MG63 (cell line): ENCODE measurements around the gene ANAPC4. TPM values are rescaled to one million over a fixed set of nuclear protein-coding genes. Genes with fewer than 3 reads are reported as not detected.
"Not testable (repeated sequence)": the region's sequence is repeated elsewhere in the genome, so short reads cannot be mapped to it uniquely, and the experiment has no call there.

Experiments used
- DNase-seq: peaks from one replicate; pipeline ENCODE4 v3.0.0-alpha.2; 2020
- H3K27me3 ChIP-seq: fragments of 250-450 bp; sonication (Bioruptor Pico); 2 replicates; pipeline ENCODE4 v1.5.1; 2020; ENCODE audit warnings: mild to moderate bottlenecking, moderate library complexity
- H3K36me3 ChIP-seq: fragments of 250-450 bp; sonication (Bioruptor Pico); 2 replicates; pipeline ENCODE4 v1.5.1; 2020; ENCODE audit warnings: mild to moderate bottlenecking, moderate library complexity
- H3K4me3 ChIP-seq: fragments of 250-450 bp; sonication (Bioruptor Pico); 2 replicates; pipeline ENCODE4 v1.5.1; 2020; ENCODE audit warnings: mild to moderate bottlenecking, moderate library complexity
- H3K9me3 ChIP-seq: fragments of 250-450 bp; sonication (Bioruptor Pico); 2 replicates; pipeline ENCODE4 v1.5.1; 2020; ENCODE audit warnings: mild to moderate bottlenecking, moderate library complexity
- total RNA-seq: library from RNA; depleted of rRNA; stranded (reverse); fragments of >200 nt; shearing (Covaris generic); gene quantifications from 2 replicates; pipeline ENCODE4 v1.2.3, GENCODE V29; 2014; ENCODE audit warnings: low replicate concordance

Gene ANAPC4
- total RNA-seq, 1 experiment from 2014 or later = 13.4 TPM

GRCh38 chr4:25368315-25368714 lies 8.7 kb upstream of the ANAPC4 start:
- H3K4me3 ChIP-seq = no peak overlapping the region
- no peaks in the 10 kb centered on the region for H3K27me3 ChIP-seq
- no peak for DNase-seq
- peaks cover 2% of the 10 kb centered on the region; the same call in 1 of the 2 replicates for H3K36me3 ChIP-seq
- H3K9me3 ChIP-seq = no peaks in the 10 kb centered on the region

GRCh38 chr4:25370242-25370641 lies 6.8 kb upstream of the ANAPC4 start:
- H3K9me3 ChIP-seq = no peaks in the 10 kb centered on the region
- H3K27me3 ChIP-seq = no peaks in the 10 kb centered on the region
- H3K36me3 ChIP-seq = no peaks in the 10 kb centered on the region
- H3K4me3 ChIP-seq = no peak overlapping the region
- no peak for DNase-seq

DNA sequence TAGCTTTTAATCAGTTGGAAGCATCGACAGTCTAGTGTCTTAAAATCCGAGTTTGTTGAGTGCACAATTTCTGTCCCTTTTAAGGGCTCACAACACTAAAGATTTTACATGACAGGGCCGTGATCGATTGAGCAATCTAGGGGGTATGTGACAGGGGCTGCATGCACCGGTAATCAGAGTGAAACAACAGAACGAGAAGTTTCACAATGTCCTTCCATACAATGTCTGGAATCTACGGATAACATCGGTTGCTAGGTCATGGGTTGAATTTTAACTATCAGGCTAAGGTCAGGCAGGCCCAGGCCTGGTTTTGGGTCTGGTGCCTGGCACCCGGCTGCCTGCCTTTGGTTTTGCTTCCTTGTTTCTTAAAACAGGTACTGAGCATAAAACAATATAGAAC lies 4.5 kb upstream of the ANAPC4 start:
- H3K9me3 ChIP-seq, H3K36me3 ChIP-seq, DNase-seq, H3K27me3 ChIP-seq, H3K4me3 ChIP-seq: not testable (repeated sequence)

- no peak for DNase-seq
- peaks cover 8% of the 10 kb centered on the region; the same call in 1 of the 2 replicates for H3K36me3 ChIP-seq
- H3K9me3 ChIP-seq = no peaks in the 10 kb centered on the region
Measured at GRCh38 chr4:25377572-25378436, 741 bp downstream of the ANAPC4 start.

DNA sequence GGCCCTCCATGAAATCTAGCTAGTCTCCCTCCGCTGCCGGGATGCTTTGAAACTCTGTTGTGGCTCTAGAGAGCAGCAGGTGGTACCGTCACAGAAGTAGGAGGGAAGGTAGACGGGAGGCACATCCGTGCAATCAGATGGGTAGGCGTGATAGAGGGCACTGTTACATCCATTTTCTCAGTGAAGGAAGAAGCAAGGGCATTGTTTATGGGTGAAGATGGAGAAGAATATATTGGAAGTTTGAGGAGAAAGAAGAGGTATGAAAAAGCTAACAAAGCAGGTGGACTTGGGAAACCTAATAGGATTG lies 1.3 kb downstream of the ANAPC4 start:
- Histone ChIP-seq H3K4me3 (no peak overlapping the region; the same call in 1 of the 2 replicates), H3K9me3 (no peaks in the 10 kb centered on the region), H3K27me3 (no peaks in the 10 kb centered on the region), H3K36me3 (peaks cover 8% of the 10 kb centered on the region)
- no peak for DNase-seq

More at GRCh38 chr4:25377572-25378436, 741 bp downstream of the ANAPC4 start:
- H3K27me3 ChIP-seq = no peaks in the 10 kb centered on the region
- peak overlapping the region; percentile 79 for H3K4me3 ChIP-seq

DNA sequence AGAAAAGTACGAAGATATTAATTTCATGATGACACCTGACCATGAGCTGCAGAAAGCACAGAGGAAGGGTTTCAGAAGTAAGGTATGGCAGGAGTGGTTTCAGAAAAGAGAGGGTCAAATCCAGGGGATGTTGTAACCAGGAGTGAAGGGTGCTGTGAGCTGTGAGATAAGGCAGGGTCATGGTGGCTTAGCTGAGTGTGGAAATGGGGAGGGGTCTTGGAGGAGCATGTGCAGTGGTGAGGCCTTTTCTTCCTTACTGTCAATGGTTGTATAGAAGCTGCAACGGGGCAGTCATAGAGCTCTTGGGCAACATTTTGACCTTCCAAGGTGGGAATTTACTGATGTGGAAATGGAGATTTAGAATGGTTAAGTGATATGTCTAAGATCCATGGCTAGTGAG lies 2.5 kb downstream of the ANAPC4 start:
- no peaks in the 10 kb centered on the region for H3K27me3 ChIP-seq
- DNase-seq = no peak
- peaks cover 12% of the 10 kb centered on the region for H3K36me3 ChIP-seq
- H3K4me3 ChIP-seq = no peak overlapping the region
- no peaks in the 10 kb centered on the region for H3K9me3 ChIP-seq

GRCh38 chr4:25383647-25384046 lies 6.6 kb downstream of the ANAPC4 start:
- DNase-seq = no peak
- no peak overlapping the region for H3K4me3 ChIP-seq
- no peaks in the 10 kb centered on the region for H3K27me3 ChIP-seq
- peaks cover 12% of the 10 kb centered on the region for H3K36me3 ChIP-seq
- no peaks in the 10 kb centered on the region for H3K9me3 ChIP-seq

DNA sequence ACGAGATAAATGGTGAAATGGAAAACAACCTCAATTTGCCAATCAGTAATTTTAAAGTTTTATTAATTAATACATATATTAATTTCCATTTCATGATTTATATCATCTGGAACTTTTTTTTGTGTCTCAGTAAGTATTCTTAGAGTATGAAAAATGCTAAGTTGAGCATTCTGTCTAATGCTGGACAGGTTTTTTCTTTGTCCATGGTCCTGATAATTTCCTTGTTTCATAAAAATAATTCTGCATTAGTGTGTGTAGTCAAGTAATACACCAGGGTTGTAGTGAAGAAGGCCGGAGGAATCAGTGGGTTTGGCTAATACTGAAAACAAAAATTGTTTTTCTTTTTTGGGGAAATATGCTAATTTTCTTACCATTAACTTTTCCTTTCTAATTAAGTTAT lies 9.9 kb downstream of the ANAPC4 start:
- no peak for DNase-seq
- H3K9me3 ChIP-seq = no peaks in the 10 kb centered on the region
- H3K27me3 ChIP-seq = no peaks in the 10 kb centered on the region
- H3K4me3 ChIP-seq = no peak overlapping the region
- H3K36me3 ChIP-seq = peaks cover 10% of the 10 kb centered on the region

DNA sequence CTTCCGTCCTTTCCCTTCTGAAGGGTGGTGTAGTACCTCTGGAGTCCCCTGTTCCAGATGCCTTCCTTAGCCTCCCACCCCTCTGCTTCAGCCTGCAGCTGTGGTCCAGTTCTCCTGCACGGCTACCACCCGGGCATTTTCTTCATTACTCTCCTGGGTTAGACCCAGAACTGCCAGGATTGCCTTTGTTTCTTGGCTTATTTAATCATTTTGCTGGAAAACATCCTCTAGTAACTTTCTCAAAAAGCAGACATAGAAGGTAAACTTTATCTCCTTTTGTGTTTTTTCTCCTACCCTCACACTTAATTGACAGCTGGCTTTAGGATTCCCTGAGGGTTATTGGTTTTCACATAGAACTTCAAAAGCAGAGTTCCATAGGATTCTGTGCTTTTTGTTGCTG lies 20.2 kb downstream of the ANAPC4 start:
- Histone ChIP-seq H3K36me3 (peaks cover 23% of the 10 kb centered on the region), H3K9me3 (no peaks in the 10 kb centered on the region), H3K27me3 (no peaks in the 10 kb centered on the region), H3K4me3 (no peak overlapping the region)
- no peak for DNase-seq

DNA sequence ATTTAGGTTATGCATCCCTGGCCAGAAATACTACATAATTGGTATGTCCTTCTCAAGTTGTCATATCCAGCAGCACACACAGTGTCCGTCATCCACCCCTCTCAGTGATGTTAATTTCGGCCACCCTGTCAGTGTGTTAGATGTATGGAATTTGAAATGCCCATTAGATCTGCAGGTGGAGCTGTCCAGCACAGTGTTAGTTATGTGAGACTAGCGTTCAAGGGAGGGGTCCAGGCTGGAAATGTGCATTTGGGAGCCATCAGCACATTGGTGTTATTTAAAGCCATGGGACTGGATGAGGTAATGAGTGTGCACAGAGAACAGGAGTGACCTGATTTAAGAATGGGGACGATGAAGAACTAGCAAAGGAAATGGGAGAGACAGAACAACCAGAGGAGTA lies 22.4 kb downstream of the ANAPC4 start:
- Histone ChIP-seq H3K9me3 (no peaks in the 10 kb centered on the region), H3K27me3 (no peaks in the 10 kb centered on the region), H3K36me3 (peaks cover 23% of the 10 kb centered on the region), H3K4me3 (no peak overlapping the region)
- no peak for DNase-seq

DNA sequence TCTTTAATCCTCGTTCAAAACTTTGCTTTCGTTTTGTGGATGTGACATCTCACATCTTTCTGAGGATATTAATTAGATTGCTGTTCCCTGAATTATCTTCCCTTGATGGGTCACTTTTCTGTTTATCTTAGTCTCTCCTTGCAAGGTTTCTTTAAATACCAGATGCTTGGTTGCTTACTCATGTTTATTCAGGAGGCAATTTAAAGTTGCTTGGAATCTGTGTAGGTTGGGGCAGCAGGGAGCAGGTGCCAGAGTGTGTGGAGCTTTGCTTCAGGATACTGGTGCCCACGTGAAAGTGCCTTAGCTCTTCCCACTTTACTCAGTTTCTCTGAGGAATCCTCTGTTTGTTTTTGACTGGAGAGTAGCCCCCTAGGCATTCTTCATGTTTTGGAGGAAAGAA lies 24.0 kb downstream of the ANAPC4 start:
- no peak for DNase-seq
- Histone ChIP-seq H3K4me3 (no peak overlapping the region), H3K36me3 (peaks cover 16% of the 10 kb centered on the region), H3K27me3 (no peaks in the 10 kb centered on the region), H3K9me3 (no peaks in the 10 kb centered on the region)

GRCh38 chr4:25402521-25402920 lies 25.5 kb downstream of the ANAPC4 start:
- H3K4me3 ChIP-seq = no peak overlapping the region
- no peaks in the 10 kb centered on the region for H3K9me3 ChIP-seq
- H3K27me3 ChIP-seq = no peaks in the 10 kb centered on the region
- no peak for DNase-seq
- peaks cover 5% of the 10 kb centered on the region; the same call in 1 of the 2 replicates for H3K36me3 ChIP-seq

- Histone ChIP-seq H3K27me3 (no peaks in the 10 kb centered on the region), H3K36me3 (peaks cover 5% of the 10 kb centered on the region; the same call in 1 of the 2 replicates), H3K4me3 (no peak overlapping the region), H3K9me3 (no peaks in the 10 kb centered on the region)
- DNase-seq = no peak
Measured at GRCh38 chr4:25403699-25404098, 26.6 kb downstream of the ANAPC4 start.

- no peaks in the 10 kb centered on the region for H3K9me3 ChIP-seq
- peaks cover 11% of the 10 kb centered on the region for H3K36me3 ChIP-seq
- no peak for DNase-seq
- H3K4me3 ChIP-seq = no peak overlapping the region
- no peaks in the 10 kb centered on the region for H3K27me3 ChIP-seq
Measured at GRCh38 chr4:25405453-25405852, 28.4 kb downstream of the ANAPC4 start.

GRCh38 chr4:25406081-25406692 lies 29.1 kb downstream of the ANAPC4 start:
- no peaks in the 10 kb centered on the region for H3K9me3 ChIP-seq
- DNase-seq = no peak
- H3K27me3 ChIP-seq = no peaks in the 10 kb centered on the region
- no peak overlapping the region for H3K4me3 ChIP-seq
- H3K36me3 ChIP-seq = peaks cover 11% of the 10 kb centered on the region

DNA sequence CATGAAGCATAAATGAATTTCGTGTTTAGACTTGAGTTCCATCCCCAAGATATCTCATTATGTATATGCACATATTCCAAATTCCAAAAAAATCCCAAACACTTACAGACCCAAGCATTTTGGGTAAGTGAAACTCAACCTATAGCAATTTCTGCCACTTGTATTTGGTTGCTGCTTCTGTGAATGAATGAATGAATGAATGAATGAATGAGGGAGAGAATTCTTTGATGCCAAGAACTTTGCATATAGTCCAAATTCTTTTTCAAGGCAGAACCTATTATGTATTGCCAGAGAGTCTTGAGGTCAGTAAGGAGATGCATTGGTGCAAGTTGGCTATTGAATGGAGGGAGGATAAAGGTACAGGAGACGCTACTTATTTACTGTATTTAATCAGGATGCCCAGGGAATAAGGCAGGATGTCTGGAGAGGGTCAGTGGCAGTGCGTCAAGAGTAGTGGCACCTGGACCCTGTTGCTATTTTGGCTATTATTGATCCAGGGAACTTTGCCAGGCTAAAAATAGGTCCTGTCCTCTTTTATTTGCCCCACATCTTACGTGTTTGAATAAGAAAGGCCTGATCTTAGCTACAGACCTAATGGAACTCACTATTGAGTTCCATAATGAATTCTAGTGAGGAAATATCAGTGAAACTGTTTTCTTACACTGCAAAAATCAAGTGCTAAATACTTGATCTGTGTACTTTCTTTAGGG lies 33.9 kb downstream of the ANAPC4 start:
- H3K9me3 ChIP-seq = no peaks in the 10 kb centered on the region
- no peak for DNase-seq
- no peak overlapping the region for H3K4me3 ChIP-seq
- no peaks in the 10 kb centered on the region for H3K27me3 ChIP-seq
- H3K36me3 ChIP-seq = peaks cover 13% of the 10 kb centered on the region

- DNase-seq = no peak
- H3K36me3 ChIP-seq = peaks cover 11% of the 10 kb centered on the region
- no peaks in the 10 kb centered on the region for H3K9me3 ChIP-seq
- H3K4me3 ChIP-seq = no peak overlapping the region
- H3K27me3 ChIP-seq = no peaks in the 10 kb centered on the region
Measured at GRCh38 chr4:25413261-25413660, 36.2 kb downstream of the ANAPC4 start.
